Kidney (tissue), 14 donors: ENCODE data around the gene HPSE. TPM values are rescaled to one million over a fixed set of nuclear protein-coding genes. Genes with fewer than 3 reads are reported as not detected.

Experiments used
- DNase-seq, 5 donors: peaks; one replicate each; pipeline ENCODE4 v3.0.0-alpha.2; 2013 to 2020
- FAIRE-seq: peaks from 2 replicates; lab custom pipeline; 2012; peaks lifted over from hg19 to GRCh38; lab: Jason Lieb, UNC
- H3K27ac ChIP-seq, 2 donors: one replicate each; pipeline ENCODE4 v1.7.0; 2013; ENCODE audit warnings: low read depth in 2 of 2, low read length in 2 of 2, inconsistent platforms in 1 of 2
- H3K27me3 ChIP-seq: one replicate; pipeline ENCODE4 v1.7.1; 2013; ENCODE audit warnings: low read length, inconsistent platforms; ENCODE audit not compliant: control insufficient read depth, insufficient read depth
- H3K36me3 ChIP-seq, 3 donors: one replicate each; pipeline versions ENCODE4 v1.7.0 to v1.7.1; 2013; ENCODE audit warnings: low read length in 3 of 3, control low read depth in 1 of 3, inconsistent platforms in 1 of 3; ENCODE audit not compliant: insufficient read depth in 3 of 3, control insufficient read depth in 2 of 3
- H3K4me1 ChIP-seq, 3 donors: one replicate each; pipeline versions ENCODE4 v1.7.0 to v1.7.1; 2013; ENCODE audit warnings: low read length in 3 of 3, inconsistent platforms in 1 of 3, low read depth in 1 of 3; ENCODE audit not compliant: control insufficient read depth in 2 of 3, insufficient read depth in 2 of 3
- H3K4me3 ChIP-seq, 3 donors: one replicate each; pipeline versions ENCODE4 v1.7.0 to v1.8.1; 2013; ENCODE audit warnings: low read length in 3 of 3, control low read depth in 1 of 3, inconsistent platforms in 1 of 3
- H3K9ac ChIP-seq, 3 donors: one replicate each; pipeline versions ENCODE4 v1.7.0 to v1.7.1; 2013; ENCODE audit warnings: low read length in 3 of 3, control low read depth in 1 of 3, inconsistent platforms in 1 of 3
- H3K9me3 ChIP-seq, 3 donors: one replicate each; pipeline versions ENCODE4 v1.7.0 to v1.7.1; 2013; ENCODE audit warnings: low read length in 3 of 3, control low read depth in 1 of 3, inconsistent platforms in 1 of 3; ENCODE audit not compliant: control insufficient read depth in 2 of 3, insufficient read depth in 1 of 3
- CTCF ChIP-seq: IDR thresholded peaks from 3 replicates; pipeline ENCODE4 v1.5.1; 2012; ENCODE audit warnings: mild to moderate bottlenecking, moderate library complexity, borderline replicate concordance; ENCODE audit not compliant: insufficient read depth; ENCODE audit errors: extremely low read depth
- intact Hi-C: fragments of 100-400 bp; cut with DNase I; formaldehyde crosslinking; loops from one replicate; pipeline ENCODE4 v1.11.1; 2022
- polyA plus RNA-seq: library from polyadenylated mRNA; stranded (reverse); fragments of 350-450 nt; fragmentation: Illumina TruSeq; extraction: RNeasy Lipid Tissue Mini Kit (QIAGEN cat#74804); gene quantifications from one replicate; pipeline ENCODE4 v1.2.3, GENCODE V29; 2014; ENCODE audit warnings: low read depth, low replicate concordance; ENCODE audit not compliant: insufficient read depth
- total RNA-seq: library from RNA; stranded (reverse); fragmentation: NEBNext Ultra II Directional; extraction: Animal tissue kit (Norgen Biotek cat#: 25700); gene quantifications from one replicate; pipeline ENCODE4 v1.2.1, GENCODE V29; 2021
- donor health status: control.
- donor health status: control.
- donor health status: control.
- donor health status: control.
- donor health status: control.
- donor health status: DM: yes; HTN: yes; CAD: no.
- donor health status: Normal renal cell carcinoma (clear cell type).

The HPSE gene
- total and polyA plus RNA-seq, 2 donors from 2014 or later: 1.9 to 6.8 TPM

- intact Hi-C loops: no loop called here
- peak in 2 of 5 donors; percentile 73 to 75 for DNase-seq
Measured at GRCh38 chr4:83255584-83255983, 79.1 kb downstream of the HPSE start.

GRCh38 chr4:83252782-83253405 is 81.8 kb downstream of the HPSE start:
- H3K4me3 ChIP-seq: no peak overlapping the region
- H3K9me3 ChIP-seq: no peaks in the 10 kb centered on the region
- no peak overlapping the region for H3K9ac ChIP-seq
- peak; percentile 36 for TF ChIP-seq CTCF
- DNase-seq (peak in 3 of 5 donors; percentile 51 to 66 (median 58)), FAIRE-seq (no peak)
- intact Hi-C loops: no loop called here
- no peaks in the 10 kb centered on the region for H3K27me3 ChIP-seq
- no peaks in the 10 kb centered on the region for H3K4me1 ChIP-seq
- no peak overlapping the region for H3K27ac ChIP-seq
- H3K36me3 ChIP-seq: no peaks in the 10 kb centered on the region

More at GRCh38 chr4:83255584-83255983, 79.1 kb downstream of the HPSE start:
- Histone ChIP-seq H3K27me3 (no peaks in the 10 kb centered on the region), H3K9ac (no peak overlapping the region), H3K9me3 (no peaks in the 10 kb centered on the region), H3K36me3 (no peaks in the 10 kb centered on the region), H3K4me1 (peaks cover 0 to 2% (median 0%) of the 10 kb centered on the region in 3 donors), H3K4me3 (no peak overlapping the region), H3K27ac (no peak overlapping the region)
- FAIRE-seq: no peak
- TF ChIP-seq CTCF: no peak

- H3K36me3 ChIP-seq: no peaks in the 10 kb centered on the region
- intact Hi-C loops: no loop called here
- no peaks in the 10 kb centered on the region for H3K27me3 ChIP-seq
- H3K27ac ChIP-seq: no peak overlapping the region
- no peak overlapping the region for H3K4me3 ChIP-seq
- DNase-seq (no peak), FAIRE-seq (no peak)
- H3K9ac ChIP-seq: no peak overlapping the region
- no peaks in the 10 kb centered on the region for H3K9me3 ChIP-seq
- H3K4me1 ChIP-seq: no peaks in the 10 kb centered on the region
- no peak for TF ChIP-seq CTCF
Measured at GRCh38 chr4:83251447-83251830, 83.2 kb downstream of the HPSE start.
